IMR-90 (cell line): ENCODE data around the gene WAS. TPM values are rescaled to one million over a fixed set of nuclear protein-coding genes. Genes with fewer than 3 reads are reported as not detected.

Experiments used
- ATAC-seq: fragments of 200-7000 bp; cut with Tn5 transposase; 2 replicates; pipeline ENCODE4 v1.9.1; 2020; ENCODE audit warnings: low read depth, mild to moderate bottlenecking, moderate library complexity
- BruUV-seq: library from RNA; stranded (reverse); fragments of 400-500 nt; replicated peaks from 2 replicates; lab custom pipeline; 2021; lab: Mats Ljungman, UMichigan
- CTCF ChIA-PET: fragments of 300-600 bp; formaldehyde crosslinking; extraction: SDS; loops from one replicate; lab custom pipeline; 2021; ENCODE audit warnings: antibody characterized with exemption; lab: Yijun Ruan, JAX
- POLR2A ChIA-PET: fragments of 300-600 bp; sonication (Branson Sonifier 250); formaldehyde crosslinking; loops from one replicate; lab custom pipeline; 2022; ENCODE audit warnings: antibody characterized with exemption; ENCODE audit not compliant: unreplicated experiment; lab: Charles Lee
- DNase-seq: peaks from one replicate; pipeline ENCODE4 v3.0.0; 2013
- H2AFZ ChIP-seq: replicated peaks from 2 replicates; pipeline ENCODE3; 2013; ENCODE audit warnings: low read length, mild to moderate bottlenecking; ENCODE audit not compliant: poor library complexity
- H2AK5ac ChIP-seq: 2 replicates; pipeline ENCODE4 v1.6.1; 2013; ENCODE audit warnings: low read depth, low read length, inconsistent platforms
- H2AK9ac ChIP-seq: replicated peaks from 2 replicates; pipeline ENCODE3; 2013; ENCODE audit warnings: mild to moderate bottlenecking, low read depth, low read length, moderate library complexity; ENCODE audit not compliant: poor library complexity
- H2BK120ac ChIP-seq: 2 replicates; pipeline ENCODE4 v1.6.1; 2013; ENCODE audit warnings: low read depth, low read length, inconsistent platforms
- H2BK15ac ChIP-seq: 3 replicates; pipeline ENCODE4 v1.6.1; 2013; ENCODE audit warnings: low read depth, low read length, inconsistent platforms
- H2BK20ac ChIP-seq: 2 replicates; pipeline ENCODE4 v1.6.1; 2013; ENCODE audit warnings: low read depth, mild to moderate bottlenecking, inconsistent platforms, low read length, moderate library complexity
- H2BK5ac ChIP-seq: 2 replicates; pipeline ENCODE4 v1.6.1; 2013; ENCODE audit warnings: mild to moderate bottlenecking, low read depth, low read length, inconsistent platforms; ENCODE audit not compliant: poor library complexity, severe bottlenecking
- H3K14ac ChIP-seq: replicated peaks from 2 replicates; pipeline ENCODE4 v1.6.1; 2013; ENCODE audit warnings: low read depth, low read length, inconsistent platforms
- H3K18ac ChIP-seq: 2 replicates; pipeline ENCODE4 v1.6.1; 2013; ENCODE audit warnings: low read depth, low read length, control low read depth
- H3K23ac ChIP-seq: 2 replicates; pipeline ENCODE4 v1.6.1; 2013; ENCODE audit warnings: low read depth, low read length, inconsistent platforms
- H3K27ac ChIP-seq: 2 replicates; pipeline ENCODE4 v1.5.1; 2013; ENCODE audit warnings: mild to moderate bottlenecking, control low read depth, low read length; ENCODE audit not compliant: insufficient read depth
- H3K27me3 ChIP-seq: 2 replicates; pipeline ENCODE4 v1.6.1; 2013; ENCODE audit warnings: low read length; ENCODE audit not compliant: control insufficient read depth, insufficient read depth
- H3K36me3 ChIP-seq: 2 replicates; pipeline ENCODE4 v1.6.1; 2013; ENCODE audit warnings: low read length, mixed read lengths; ENCODE audit not compliant: control insufficient read depth, insufficient read depth
- H3K4ac ChIP-seq: 2 replicates; pipeline ENCODE4 v1.6.1; 2013; ENCODE audit warnings: low read depth, low read length, inconsistent platforms
- H3K4me1 ChIP-seq: 2 replicates; pipeline ENCODE4 v1.6.1; 2013; ENCODE audit warnings: low read length, mixed read lengths; ENCODE audit not compliant: control insufficient read depth, insufficient read depth
- H3K4me2 ChIP-seq: 2 replicates; pipeline ENCODE4 v1.6.1; 2013; ENCODE audit warnings: low read depth, mild to moderate bottlenecking, control low read depth, low read length, moderate library complexity
- H3K4me3 ChIP-seq: 2 replicates; pipeline ENCODE4 v1.5.1; 2013; ENCODE audit warnings: low read depth, mild to moderate bottlenecking, control low read depth, low read length, moderate library complexity; ENCODE audit not compliant: insufficient read depth
- H3K56ac ChIP-seq: 2 replicates; pipeline ENCODE4 v1.6.1; 2013; ENCODE audit warnings: low read length, inconsistent platforms; ENCODE audit not compliant: insufficient read depth; ENCODE audit errors: extremely low read depth
- H3K79me1 ChIP-seq, 2 experiments: 2 replicates each; pipeline ENCODE4 v1.6.1; 2013; ENCODE audit warnings: low read length in 2 of 2, inconsistent platforms in 1 of 2, low read depth in 1 of 2
- H3K9ac ChIP-seq: 2 replicates; pipeline ENCODE4 v1.6.1; 2013; ENCODE audit warnings: low read depth, low read length, control low read depth
- H3K9me1 ChIP-seq: 2 replicates; pipeline ENCODE4 v1.6.1; 2013; ENCODE audit warnings: low read length, inconsistent platforms; ENCODE audit not compliant: insufficient read depth
- H3K9me3 ChIP-seq: 2 replicates; pipeline ENCODE4 v1.6.1; 2013; ENCODE audit warnings: low read length; ENCODE audit not compliant: control insufficient read depth, insufficient read depth
- H4K20me1 ChIP-seq: 2 replicates; pipeline ENCODE4 v1.6.1; 2013; ENCODE audit warnings: low read length, inconsistent platforms; ENCODE audit not compliant: insufficient read depth
- H4K5ac ChIP-seq: 2 replicates; pipeline ENCODE4 v1.6.1; 2013; ENCODE audit warnings: mild to moderate bottlenecking, low read depth, low read length, control low read depth
- H4K8ac ChIP-seq, 2 experiments: 2 replicates each; pipeline ENCODE4 v1.6.1; 2013; ENCODE audit warnings: low read depth in 2 of 2, low read length in 2 of 2, control low read depth in 1 of 2, inconsistent platforms in 1 of 2
- H4K91ac ChIP-seq: 2 replicates; pipeline ENCODE4 v1.6.1; 2013; ENCODE audit warnings: low read depth, low read length, inconsistent platforms; ENCODE audit not compliant: insufficient read depth
- BHLHE40 ChIP-seq: fragments of 150-350 bp; IDR thresholded peaks from 2 replicates; pipeline ENCODE4 v1.6.1; 2016; ENCODE audit warnings: mild to moderate bottlenecking, low read depth, low read length
- CEBPB ChIP-seq: IDR thresholded peaks from 2 replicates; pipeline ENCODE4 v1.6.1; 2012; ENCODE audit warnings: low read depth, low read length, improper control_type of control experiment
- CHD1 ChIP-seq: IDR thresholded peaks from 2 replicates; pipeline ENCODE4 v1.6.1; 2012; ENCODE audit warnings: low read depth, low read length, improper control_type of control experiment
- FOS ChIP-seq: fragments of 150-350 bp; IDR thresholded peaks from 2 replicates; pipeline ENCODE4 v1.6.1; 2016; ENCODE audit warnings: low read depth, low read length
- MAFK ChIP-seq: IDR thresholded peaks from 2 replicates; pipeline ENCODE4 v1.6.1; 2012; ENCODE audit warnings: low read depth, low read length, improper control_type of control experiment
- MAZ ChIP-seq: IDR thresholded peaks from 2 replicates; pipeline ENCODE4 v1.6.1; 2012; ENCODE audit warnings: low read depth, mild to moderate bottlenecking, low read length, improper control_type of control experiment, moderate library complexity, borderline replicate concordance
- MXI1 ChIP-seq: IDR thresholded peaks from 2 replicates; pipeline ENCODE4 v1.6.1; 2012; ENCODE audit warnings: low read depth, mild to moderate bottlenecking, low read length, moderate library complexity, borderline replicate concordance
- NFE2L2 ChIP-seq: fragments of 150-350 bp; IDR thresholded peaks from 2 replicates; pipeline ENCODE4 v1.6.1; 2016; ENCODE audit warnings: low read depth, mild to moderate bottlenecking, low read length
- POLR2A ChIP-seq: IDR thresholded peaks from 2 replicates; pipeline ENCODE4 v1.6.1; 2012; ENCODE audit warnings: mild to moderate bottlenecking, low read depth, low read length
- RAD21 ChIP-seq: IDR thresholded peaks from 2 replicates; pipeline ENCODE4 v1.6.1; 2012; ENCODE audit warnings: low read length, improper control_type of control experiment
- RCOR1 ChIP-seq: IDR thresholded peaks from 2 replicates; pipeline ENCODE4 v1.6.1; 2012; ENCODE audit warnings: mild to moderate bottlenecking, low read length, improper control_type of control experiment; ENCODE audit not compliant: insufficient replicate concordance
- RFX5 ChIP-seq: IDR thresholded peaks from 2 replicates; pipeline ENCODE4 v1.8.0; 2012; ENCODE audit warnings: low read depth, mild to moderate bottlenecking, low read length, moderate library complexity
- SMC3 ChIP-seq: fragments of 150-350 bp; IDR thresholded peaks from 2 replicates; pipeline ENCODE4 v1.6.1; 2016; ENCODE audit warnings: low read depth, mild to moderate bottlenecking, antibody characterized with exemption, low read length, moderate library complexity
- WGBS, 2 experiments: methylation state at CpG; one replicate each; pipeline versions ENCODE4 v1.1.5 to v1.1.7; 2013; ENCODE audit warnings: missing lambda C conversion rate in 2 of 2; ENCODE audit not compliant: insufficient read length in 1 of 2; ENCODE audit errors: extremely low coverage in 2 of 2; 5-methylcytosine and 5-hydroxymethylcytosine counted together
- dilution Hi-C: fragments of 300-500 bp; cut with HindIII; formaldehyde crosslinking; loops from one replicate; pipeline ENCODE4 v1.14.3; 2018; ENCODE audit warnings: low sequenced_read_pairs; ENCODE audit not compliant: unreplicated experiment
- in situ Hi-C: fragments of 300-500 bp; cut with MboI; formaldehyde crosslinking; loops from 3 replicates; pipeline ENCODE4 v1.14.3; 2019; ENCODE audit warnings: low sequenced_read_pairs, inconsistent platforms, mixed read lengths
- intact Hi-C: fragments of 100-400 bp; cut with micrococcal nuclease; formaldehyde crosslinking; loops from 2 replicates; pipeline ENCODE4 v1.10.0; 2022
- polyA plus RNA-seq, 3 experiments: library from polyadenylated mRNA; depleted of rRNA; stranded (reverse); fragments of >200 nt; gene quantifications; 2 replicates each; pipeline ENCODE4 v1.2.3, GENCODE V29; 2012; ENCODE audit warnings: low replicate concordance in 1 of 3
- total RNA-seq: library from RNA; depleted of rRNA; stranded (reverse); fragments of >200 nt; gene quantifications from 2 replicates; pipeline ENCODE4 v1.2.3, GENCODE V29; 2012
- TF ChIP-seq, protein P1 (sequence below): fragments of 150-350 bp; IDR thresholded peaks from 2 replicates; pipeline ENCODE4 v1.6.1; 2017; ENCODE audit warnings: mild to moderate bottlenecking, antibody characterized with exemption, low read length, low read depth
- TF ChIP-seq, protein P2 (sequence below): conservative IDR thresholded peaks from 2 replicates; pipeline ENCODE4 v1.5.1; 2012; ENCODE audit warnings: mild to moderate bottlenecking, low read depth, low read length, improper control_type of control experiment
- TF ChIP-seq, protein P3 (sequence below): fragments of 150-350 bp; IDR thresholded peaks from 2 replicates; pipeline ENCODE4 v1.6.1; 2016; ENCODE audit warnings: low read depth, mild to moderate bottlenecking, low read length, moderate library complexity, borderline replicate concordance

Gene WAS
- total and polyA plus RNA-seq, 2 of the 4 experiments (the other 2 are of a cell fraction): 0.14 TPM; not detected in 1

DNA sequence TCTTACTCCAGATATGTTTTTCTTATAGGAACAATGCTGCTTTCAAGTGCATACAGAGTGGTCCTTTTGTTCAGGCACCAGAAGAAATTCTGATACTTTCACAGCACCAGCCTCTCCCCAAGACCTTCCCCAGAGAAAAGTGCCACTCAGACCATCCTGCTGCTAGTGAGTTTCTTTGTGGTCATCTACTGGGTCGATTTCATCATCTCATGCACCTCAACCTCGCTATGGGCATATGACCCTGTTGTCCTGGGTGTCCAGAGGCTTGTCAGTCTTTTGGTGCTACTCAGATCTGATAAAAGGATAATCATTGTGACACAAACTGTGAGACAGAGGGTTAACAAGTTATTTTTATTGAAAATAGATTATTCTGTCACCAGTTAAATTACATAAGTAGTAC is 46.8 kb upstream of the WAS start:
- intact Hi-C loops: no loop called here

More for the DNA sequence above, 46.8 kb upstream of the WAS start:
- H2AFZ ChIP-seq: no peak overlapping the region
- H3K18ac ChIP-seq: no peak overlapping the region
- no peak overlapping the region for H2BK20ac ChIP-seq
- POLR2A ChIA-PET: no interaction called here
- in situ Hi-C loops: no loop called here
- H4K5ac ChIP-seq: no peak overlapping the region
- H3K4me1 ChIP-seq: no peaks in the 10 kb centered on the region
- H3K27ac ChIP-seq: no peak overlapping the region
- no peak overlapping the region for H2BK15ac ChIP-seq
- no peaks in the 10 kb centered on the region for H3K9me3 ChIP-seq
- ATAC-seq: no peak
- no peak overlapping the region for H3K23ac ChIP-seq
- H3K4me3 ChIP-seq: no peak overlapping the region
- no TSS peak for BruUV-seq
- no peak for DNase-seq
- H3K9me1 ChIP-seq: no peaks in the 10 kb centered on the region
- H3K36me3 ChIP-seq: no peaks in the 10 kb centered on the region
- no peak for TF ChIP-seq CEBPB
- no peak for TF ChIP-seq MAZ
- no peak for TF ChIP-seq RCOR1
- TF ChIP-seq POLR2A: no peak
- no peak for TF ChIP-seq NFE2L2
- no peak for TF ChIP-seq MXI1
- no peak for TF ChIP-seq RAD21
- TF ChIP-seq, protein P1, sequence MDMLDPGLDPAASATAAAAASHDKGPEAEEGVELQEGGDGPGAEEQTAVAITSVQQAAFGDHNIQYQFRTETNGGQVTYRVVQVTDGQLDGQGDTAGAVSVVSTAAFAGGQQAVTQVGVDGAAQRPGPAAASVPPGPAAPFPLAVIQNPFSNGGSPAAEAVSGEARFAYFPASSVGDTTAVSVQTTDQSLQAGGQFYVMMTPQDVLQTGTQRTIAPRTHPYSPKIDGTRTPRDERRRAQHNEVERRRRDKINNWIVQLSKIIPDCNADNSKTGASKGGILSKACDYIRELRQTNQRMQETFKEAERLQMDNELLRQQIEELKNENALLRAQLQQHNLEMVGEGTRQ: no peak
- TF ChIP-seq, protein P2, sequence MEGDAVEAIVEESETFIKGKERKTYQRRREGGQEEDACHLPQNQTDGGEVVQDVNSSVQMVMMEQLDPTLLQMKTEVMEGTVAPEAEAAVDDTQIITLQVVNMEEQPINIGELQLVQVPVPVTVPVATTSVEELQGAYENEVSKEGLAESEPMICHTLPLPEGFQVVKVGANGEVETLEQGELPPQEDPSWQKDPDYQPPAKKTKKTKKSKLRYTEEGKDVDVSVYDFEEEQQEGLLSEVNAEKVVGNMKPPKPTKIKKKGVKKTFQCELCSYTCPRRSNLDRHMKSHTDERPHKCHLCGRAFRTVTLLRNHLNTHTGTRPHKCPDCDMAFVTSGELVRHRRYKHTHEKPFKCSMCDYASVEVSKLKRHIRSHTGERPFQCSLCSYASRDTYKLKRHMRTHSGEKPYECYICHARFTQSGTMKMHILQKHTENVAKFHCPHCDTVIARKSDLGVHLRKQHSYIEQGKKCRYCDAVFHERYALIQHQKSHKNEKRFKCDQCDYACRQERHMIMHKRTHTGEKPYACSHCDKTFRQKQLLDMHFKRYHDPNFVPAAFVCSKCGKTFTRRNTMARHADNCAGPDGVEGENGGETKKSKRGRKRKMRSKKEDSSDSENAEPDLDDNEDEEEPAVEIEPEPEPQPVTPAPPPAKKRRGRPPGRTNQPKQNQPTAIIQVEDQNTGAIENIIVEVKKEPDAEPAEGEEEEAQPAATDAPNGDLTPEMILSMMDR: no peak
- TF ChIP-seq, protein P3, sequence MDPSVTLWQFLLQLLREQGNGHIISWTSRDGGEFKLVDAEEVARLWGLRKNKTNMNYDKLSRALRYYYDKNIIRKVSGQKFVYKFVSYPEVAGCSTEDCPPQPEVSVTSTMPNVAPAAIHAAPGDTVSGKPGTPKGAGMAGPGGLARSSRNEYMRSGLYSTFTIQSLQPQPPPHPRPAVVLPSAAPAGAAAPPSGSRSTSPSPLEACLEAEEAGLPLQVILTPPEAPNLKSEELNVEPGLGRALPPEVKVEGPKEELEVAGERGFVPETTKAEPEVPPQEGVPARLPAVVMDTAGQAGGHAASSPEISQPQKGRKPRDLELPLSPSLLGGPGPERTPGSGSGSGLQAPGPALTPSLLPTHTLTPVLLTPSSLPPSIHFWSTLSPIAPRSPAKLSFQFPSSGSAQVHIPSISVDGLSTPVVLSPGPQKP: no peak
- TF ChIP-seq FOS: no peak
- no peak for TF ChIP-seq BHLHE40
- TF ChIP-seq RFX5: no peak
- TF ChIP-seq MAFK: no peak
- no peak for TF ChIP-seq SMC3
- no peak for TF ChIP-seq CHD1
- H4K8ac ChIP-seq: no peak overlapping the region
- peaks cover 5% of the 10 kb centered on the region for H3K27me3 ChIP-seq
- H4K91ac ChIP-seq: no peak overlapping the region
- CTCF ChIA-PET: no interaction called here
- H2AK5ac ChIP-seq: no peak overlapping the region
- no peak overlapping the region for H3K4ac ChIP-seq
- H3K56ac ChIP-seq: no peak overlapping the region
- H2AK9ac ChIP-seq: no peak overlapping the region
- H3K14ac ChIP-seq: no peak overlapping the region
- H3K9ac ChIP-seq: no peak overlapping the region
- H2BK5ac ChIP-seq: no peak overlapping the region
- H2BK120ac ChIP-seq: no peak overlapping the region
- no peaks in the 10 kb centered on the region for H4K20me1 ChIP-seq
- no peaks in the 10 kb centered on the region for H3K79me1 ChIP-seq
- dilution Hi-C loops: no loop called here
- no peak overlapping the region for H3K4me2 ChIP-seq
- no CpG with 5 or more reads among the region's 2 CpGs for WGBS, 2 experiments
